ENCODE measurements around the gene MRC1. TPM values are rescaled to one million over a fixed set of nuclear protein-coding genes. Genes with fewer than 3 reads are reported as not detected.

Gene MRC1
- total RNA-seq, 1 experiment from 2014 or later: not detected

GRCh38 chr10:17802976-17803375 is 6.2 kb upstream of the MRC1 start:
- Histone ChIP-seq H3K27ac (ENCODE audit: low read length) (no peak overlapping the region), H3K9me3 (ENCODE audit: low read length) (no peaks in the 10 kb centered on the region), H3K9ac (ENCODE audit: low read length) (no peak overlapping the region), H3K4me3 (ENCODE audit: low read length) (no peak overlapping the region), H3K4me2 (ENCODE audit: low read depth, low read length, poor library complexity, severe bottlenecking) (no peak overlapping the region), H4K20me1 (ENCODE audit: insufficient read depth, low read depth, low read length) (no peaks in the 10 kb centered on the region), H3K9me2 (replicated peaks; ENCODE audit: insufficient read depth, low read length) (no peaks in the 10 kb centered on the region), H3K36me3 (ENCODE audit: insufficient read depth, low read length) (no peaks in the 10 kb centered on the region), H3K27me3 (ENCODE audit: low read length) (no peaks in the 10 kb centered on the region), H3K4me1 (ENCODE audit: low read length) (peaks cover 14% of the 10 kb centered on the region), H2AFZ (ENCODE audit: low read length) (no peak overlapping the region), H3K79me2 (ENCODE audit: low read length) (no peaks in the 10 kb centered on the region)
- no peak for DNase-seq

- Histone ChIP-seq H4K20me1 (ENCODE audit: insufficient read depth, low read depth, low read length) (no peaks in the 10 kb centered on the region), H3K4me3 (ENCODE audit: low read length) (no peak overlapping the region), H3K9me2 (replicated peaks; ENCODE audit: insufficient read depth, low read length) (no peaks in the 10 kb centered on the region), H3K36me3 (ENCODE audit: insufficient read depth, low read length) (no peaks in the 10 kb centered on the region), H2AFZ (ENCODE audit: low read length) (no peak overlapping the region), H3K79me2 (ENCODE audit: low read length) (no peaks in the 10 kb centered on the region), H3K9ac (ENCODE audit: low read length) (no peak overlapping the region; the same call in 1 of the 2 replicates), H3K4me1 (ENCODE audit: low read length) (peaks cover 14% of the 10 kb centered on the region), H3K9me3 (ENCODE audit: low read length) (no peaks in the 10 kb centered on the region), H3K27me3 (ENCODE audit: low read length) (no peaks in the 10 kb centered on the region), H3K27ac (ENCODE audit: low read length) (no peak overlapping the region), H3K4me2 (ENCODE audit: low read depth, low read length, poor library complexity, severe bottlenecking) (peak overlapping the region; percentile 54)
- DNase-seq: no peak
Measured at GRCh38 chr10:17805330-17805729, 3.8 kb upstream of the MRC1 start.

- DNase-seq: peak; percentile 71
- no peak overlapping the region for H3K9ac ChIP-seq (ENCODE audit: low read length)
- peak overlapping the region; percentile 54 for H3K4me2 ChIP-seq (ENCODE audit: low read depth, low read length, poor library complexity, severe bottlenecking)
- H4K20me1 ChIP-seq (ENCODE audit: insufficient read depth, low read depth, low read length): no peaks in the 10 kb centered on the region
- H3K36me3 ChIP-seq (ENCODE audit: insufficient read depth, low read length): no peaks in the 10 kb centered on the region
- no peaks in the 10 kb centered on the region for H3K9me2 ChIP-seq (replicated peaks; ENCODE audit: insufficient read depth, low read length)
- H3K27me3 ChIP-seq (ENCODE audit: low read length): no peaks in the 10 kb centered on the region
- no peaks in the 10 kb centered on the region for H3K9me3 ChIP-seq (ENCODE audit: low read length)
- H2AFZ ChIP-seq (ENCODE audit: low read length): no peak overlapping the region
- no peak overlapping the region for H3K4me3 ChIP-seq (ENCODE audit: low read length)
- H3K79me2 ChIP-seq (ENCODE audit: low read length): no peaks in the 10 kb centered on the region
- peaks cover 14% of the 10 kb centered on the region for H3K4me1 ChIP-seq (ENCODE audit: low read length)
- no peak overlapping the region for H3K27ac ChIP-seq (ENCODE audit: low read length)
Measured at GRCh38 chr10:17805921-17806577, 3.1 kb upstream of the MRC1 start.

- no peak overlapping the region for H2AFZ ChIP-seq (ENCODE audit: low read length)
- H3K27ac ChIP-seq (ENCODE audit: low read length): no peak overlapping the region
- no peak overlapping the region for H3K4me2 ChIP-seq (ENCODE audit: low read depth, low read length, poor library complexity, severe bottlenecking)
- no peaks in the 10 kb centered on the region for H3K9me3 ChIP-seq (ENCODE audit: low read length)
- H3K4me3 ChIP-seq (ENCODE audit: low read length): no peak overlapping the region
- no peaks in the 10 kb centered on the region for H3K79me2 ChIP-seq (ENCODE audit: low read length)
- no peaks in the 10 kb centered on the region for H4K20me1 ChIP-seq (ENCODE audit: insufficient read depth, low read depth, low read length)
- peaks cover 2% of the 10 kb centered on the region for H3K4me1 ChIP-seq (ENCODE audit: low read length)
- H3K27me3 ChIP-seq (ENCODE audit: low read length): no peaks in the 10 kb centered on the region
- H3K36me3 ChIP-seq (ENCODE audit: insufficient read depth, low read length): no peaks in the 10 kb centered on the region
- H3K9me2 ChIP-seq (replicated peaks; ENCODE audit: insufficient read depth, low read length): no peaks in the 10 kb centered on the region
- H3K9ac ChIP-seq (ENCODE audit: low read length): no peak overlapping the region
- no peak for DNase-seq
Measured at GRCh38 chr10:17811146-17811865, 2.2 kb downstream of the MRC1 start.

GRCh38 chr10:17814973-17815372 is 5.8 kb downstream of the MRC1 start:
- Histone ChIP-seq H3K4me2 (ENCODE audit: low read depth, low read length, poor library complexity, severe bottlenecking) (no peak overlapping the region), H3K4me3 (ENCODE audit: low read length) (no peak overlapping the region), H2AFZ (ENCODE audit: low read length) (no peak overlapping the region), H3K79me2 (ENCODE audit: low read length) (no peaks in the 10 kb centered on the region), H3K27me3 (ENCODE audit: low read length) (no peaks in the 10 kb centered on the region), H3K9me2 (replicated peaks; ENCODE audit: insufficient read depth, low read length) (no peaks in the 10 kb centered on the region), H3K36me3 (ENCODE audit: insufficient read depth, low read length) (no peaks in the 10 kb centered on the region), H4K20me1 (ENCODE audit: insufficient read depth, low read depth, low read length) (no peaks in the 10 kb centered on the region), H3K4me1 (ENCODE audit: low read length) (no peaks in the 10 kb centered on the region), H3K9ac (ENCODE audit: low read length) (no peak overlapping the region), H3K27ac (ENCODE audit: low read length) (no peak overlapping the region), H3K9me3 (ENCODE audit: low read length) (no peaks in the 10 kb centered on the region)
- DNase-seq: no peak

GRCh38 chr10:17816199-17816598 is 7.1 kb downstream of the MRC1 start:
- no peaks in the 10 kb centered on the region for H3K27me3 ChIP-seq (ENCODE audit: low read length)
- H2AFZ ChIP-seq (ENCODE audit: low read length): no peak overlapping the region
- no peak overlapping the region for H3K27ac ChIP-seq (ENCODE audit: low read length)
- no peaks in the 10 kb centered on the region for H3K79me2 ChIP-seq (ENCODE audit: low read length)
- no peak overlapping the region for H3K9ac ChIP-seq (ENCODE audit: low read length)
- H3K4me2 ChIP-seq (ENCODE audit: low read depth, low read length, poor library complexity, severe bottlenecking): no peak overlapping the region
- H3K36me3 ChIP-seq (ENCODE audit: insufficient read depth, low read length): no peaks in the 10 kb centered on the region
- H3K9me3 ChIP-seq (ENCODE audit: low read length): no peaks in the 10 kb centered on the region
- H3K4me1 ChIP-seq (ENCODE audit: low read length): no peaks in the 10 kb centered on the region
- DNase-seq: no peak
- no peaks in the 10 kb centered on the region for H3K9me2 ChIP-seq (replicated peaks; ENCODE audit: insufficient read depth, low read length)
- no peaks in the 10 kb centered on the region for H4K20me1 ChIP-seq (ENCODE audit: insufficient read depth, low read depth, low read length)
- no peak overlapping the region for H3K4me3 ChIP-seq (ENCODE audit: low read length)

GRCh38 chr10:17817316-17817715 is 8.2 kb downstream of the MRC1 start:
- H2AFZ ChIP-seq (ENCODE audit: low read length): no peak overlapping the region
- no peaks in the 10 kb centered on the region for H3K36me3 ChIP-seq (ENCODE audit: insufficient read depth, low read length)
- H3K27ac ChIP-seq (ENCODE audit: low read length): no peak overlapping the region
- no peak overlapping the region for H3K4me2 ChIP-seq (ENCODE audit: low read depth, low read length, poor library complexity, severe bottlenecking)
- H4K20me1 ChIP-seq (ENCODE audit: insufficient read depth, low read depth, low read length): no peaks in the 10 kb centered on the region
- no peaks in the 10 kb centered on the region for H3K4me1 ChIP-seq (ENCODE audit: low read length)
- H3K4me3 ChIP-seq (ENCODE audit: low read length): no peak overlapping the region
- H3K9ac ChIP-seq (ENCODE audit: low read length): no peak overlapping the region
- no peaks in the 10 kb centered on the region for H3K9me3 ChIP-seq (ENCODE audit: low read length)
- H3K27me3 ChIP-seq (ENCODE audit: low read length): no peaks in the 10 kb centered on the region
- no peak for DNase-seq
- H3K9me2 ChIP-seq (replicated peaks; ENCODE audit: insufficient read depth, low read length): no peaks in the 10 kb centered on the region
- H3K79me2 ChIP-seq (ENCODE audit: low read length): no peaks in the 10 kb centered on the region

GRCh38 chr10:17817790-17818189 is 8.6 kb downstream of the MRC1 start:
- no peak overlapping the region for H2AFZ ChIP-seq (ENCODE audit: low read length)
- no peak overlapping the region for H3K4me3 ChIP-seq (ENCODE audit: low read length)
- no peaks in the 10 kb centered on the region for H3K4me1 ChIP-seq (ENCODE audit: low read length)
- H3K9me3 ChIP-seq (ENCODE audit: low read length): no peaks in the 10 kb centered on the region
- no peaks in the 10 kb centered on the region for H3K9me2 ChIP-seq (replicated peaks; ENCODE audit: insufficient read depth, low read length)
- no peak overlapping the region for H3K4me2 ChIP-seq (ENCODE audit: low read depth, low read length, poor library complexity, severe bottlenecking)
- H3K27me3 ChIP-seq (ENCODE audit: low read length): no peaks in the 10 kb centered on the region
- H3K9ac ChIP-seq (ENCODE audit: low read length): no peak overlapping the region
- H3K79me2 ChIP-seq (ENCODE audit: low read length): no peaks in the 10 kb centered on the region
- no peak for DNase-seq
- H3K27ac ChIP-seq (ENCODE audit: low read length): no peak overlapping the region
- no peaks in the 10 kb centered on the region for H3K36me3 ChIP-seq (ENCODE audit: insufficient read depth, low read length)
- no peaks in the 10 kb centered on the region for H4K20me1 ChIP-seq (ENCODE audit: insufficient read depth, low read depth, low read length)

All from Karpas-422 (cell line).